Adrenal gland (tissue), 5 donors: ENCODE measurements around the gene FKBP6.
"Not testable (repeated sequence)": the region's sequence is repeated elsewhere in the genome, so short reads cannot be mapped to it uniquely, and the experiment has no call there.

ENCODE experiments used
- CTCF ChIP-seq, 6 experiments: fragments of 450-650 bp in 4 of 6; fragments of 200-600 bp in 2 of 6; sonication (generic) in 1 of 6; IDR thresholded peaks; 1 replicate in 5 of 6; 2 replicates in 1 of 6; pipeline versions ENCODE4 v1.5.1 to v1.8.0; 2016 to 2021; ENCODE audit warnings: antibody characterized with exemption in 6 of 6, mild to moderate bottlenecking in 2 of 6, moderate library complexity in 1 of 6
- POLR2A ChIP-seq, 2 donors: fragments of 450-650 bp; IDR thresholded peaks; one replicate each; pipeline ENCODE4 v1.6.1; 2017; ENCODE audit warnings: antibody characterized with exemption in 2 of 2, mild to moderate bottlenecking in 2 of 2, moderate library complexity in 1 of 2
- donor health status: DM: no; HTN: no; CAD: no.

- TF ChIP-seq CTCF, POLR2A (IDR thresholded peaks at IDR 0.05): not testable (repeated sequence)
Observed at GRCh38 chr7:73399185-73400050, 71.5 kb downstream of the FKBP6 start.
